ENCODE data around the gene NHLRC3. TPM values are rescaled to one million over a fixed set of nuclear protein-coding genes. Genes with fewer than 3 reads are reported as not detected.
"Not testable (repeated sequence)": the region's sequence is repeated elsewhere in the genome, so short reads cannot be mapped to it uniquely, and the experiment has no call there.

Gene NHLRC3
- total and polyA plus RNA-seq, 9 donors, result 11.1 to 26.0 (median 20.5) TPM

- DNase-seq, result no peak
- Histone ChIP-seq H3K4me3 (no peak overlapping the region), H3K27me3 (no peaks in the 10 kb centered on the region), H3K4me1 (ENCODE audit: insufficient read depth) (no peaks in the 10 kb centered on the region), H3K27ac (no peak overlapping the region), H3K36me3 (no peaks in the 10 kb centered on the region), H3K9me3 (no peaks in the 10 kb centered on the region)
- intact Hi-C loops (cut with DNase I), result no loop called here
- 93 to 97% (median 96%) methylated on average over 4 of the region's 4 CpGs for WGBS, 3 donors
- TF ChIP-seq EP300 (IDR thresholded peaks at IDR 0.05) (no peak), CTCF (IDR thresholded peaks at IDR 0.05) (no peak), POLR2A (IDR thresholded peaks at IDR 0.05) (no peak)
Measured at GRCh38 chr13:39062004-39062403, 23.7 kb downstream of the NHLRC3 start.

GRCh38 chr13:39072842-39073241, 34.6 kb downstream of the NHLRC3 start:
- intact Hi-C loops (cut with DNase I), result no loop called here
- H3K27ac ChIP-seq, result no peak overlapping the region
- no peak for DNase-seq
- no peak overlapping the region for H3K4me3 ChIP-seq
- no peaks in the 10 kb centered on the region for H3K27me3 ChIP-seq
- no peaks in the 10 kb centered on the region for H3K4me1 ChIP-seq (ENCODE audit: insufficient read depth)
- no peak for TF ChIP-seq EP300 (IDR thresholded peaks at IDR 0.05)
- no peak for TF ChIP-seq CTCF (IDR thresholded peaks at IDR 0.05)
- no peak for TF ChIP-seq POLR2A (IDR thresholded peaks at IDR 0.05)
- 82 to 88% (median 83%) methylated on average over 2 of the region's 2 CpGs for WGBS, 3 donors
- no peaks in the 10 kb centered on the region for H3K36me3 ChIP-seq
- no peaks in the 10 kb centered on the region for H3K9me3 ChIP-seq

- H3K9me3 ChIP-seq, result no peaks in the 10 kb centered on the region
- no peak for DNase-seq
- H3K27me3 ChIP-seq, result no peaks in the 10 kb centered on the region
- intact Hi-C loops (cut with DNase I), result no loop called here
- no peak overlapping the region for H3K27ac ChIP-seq
- 41 to 47% (median 46%) methylated on average over 3 of the region's 3 CpGs for whole genome bisulfite sequencing, 3 donors
- no peaks in the 10 kb centered on the region for H3K4me1 ChIP-seq (ENCODE audit: insufficient read depth)
- TF ChIP-seq POLR2A (IDR thresholded peaks at IDR 0.05) (no peak), CTCF (IDR thresholded peaks at IDR 0.05) (no peak), EP300 (IDR thresholded peaks at IDR 0.05) (no peak)
- H3K36me3 ChIP-seq, result no peaks in the 10 kb centered on the region
- no peak overlapping the region for H3K4me3 ChIP-seq
Measured at GRCh38 chr13:39073983-39074382, 35.7 kb downstream of the NHLRC3 start.

- DNase-seq; H3K27me3 ChIP-seq; H3K36me3 ChIP-seq; H3K4me1 ChIP-seq (ENCODE audit: insufficient read depth); H3K27ac ChIP-seq; H3K4me3 ChIP-seq; H3K9me3 ChIP-seq; intact Hi-C loops (cut with DNase I): not testable (repeated sequence)
- 56 to 66% (median 58%) methylated on average over 1 of the region's 1 CpG for WGBS, 3 donors
Measured at GRCh38 chr13:39086251-39086945, 48.1 kb downstream of the NHLRC3 start.

GRCh38 chr13:39091586-39091985, 53.3 kb downstream of the NHLRC3 start:
- TF ChIP-seq POLR2A (IDR thresholded peaks at IDR 0.05), result no peak
- no peak for DNase-seq
- Histone ChIP-seq H3K4me1 (ENCODE audit: insufficient read depth) (no peaks in the 10 kb centered on the region), H3K9me3 (no peaks in the 10 kb centered on the region), H3K36me3 (no peaks in the 10 kb centered on the region), H3K4me3 (no peak overlapping the region), H3K27me3 (no peaks in the 10 kb centered on the region), H3K27ac (no peak overlapping the region)
- intact Hi-C loops (cut with DNase I), result no loop called here
